ENCODE data around the gene CACNG4.

Gene CACNG4

GRCh38 chr17:66963909-66964771 is at the start of gene CACNG4:
Gene CACNG4 (plus strand): TSS chr17:66964707. CDS start chr17:66964912, 205 bp downstream.
- DNase-seq, result no peak

GRCh38 chr17:66915204-66915611 is 49.3 kb upstream of the CACNG4 start:
- no peak for DNase-seq

GRCh38 chr17:66915792-66916191 is 48.7 kb upstream of the CACNG4 start:
- no peak for DNase-seq

DNA sequence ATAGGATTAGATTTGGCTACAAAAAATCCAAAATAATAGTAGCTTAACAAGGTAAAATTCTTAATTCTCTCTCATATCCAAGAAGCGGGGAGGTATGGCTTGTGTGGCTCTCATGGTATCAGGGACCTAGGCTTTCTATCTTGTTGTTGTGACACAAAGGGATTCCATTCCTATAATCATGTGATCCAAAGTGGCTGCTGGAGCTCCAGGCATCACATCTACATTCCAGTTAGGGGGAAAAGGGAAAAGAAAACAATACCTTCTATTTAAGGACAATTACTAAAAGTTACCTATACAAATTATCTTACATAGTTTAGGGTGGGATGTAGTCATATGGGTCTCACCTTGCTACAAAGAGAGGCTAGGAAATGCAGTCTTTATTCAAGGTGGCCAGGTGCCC is 47.6 kb upstream of the CACNG4 start:
- no peak for DNase-seq

DNA sequence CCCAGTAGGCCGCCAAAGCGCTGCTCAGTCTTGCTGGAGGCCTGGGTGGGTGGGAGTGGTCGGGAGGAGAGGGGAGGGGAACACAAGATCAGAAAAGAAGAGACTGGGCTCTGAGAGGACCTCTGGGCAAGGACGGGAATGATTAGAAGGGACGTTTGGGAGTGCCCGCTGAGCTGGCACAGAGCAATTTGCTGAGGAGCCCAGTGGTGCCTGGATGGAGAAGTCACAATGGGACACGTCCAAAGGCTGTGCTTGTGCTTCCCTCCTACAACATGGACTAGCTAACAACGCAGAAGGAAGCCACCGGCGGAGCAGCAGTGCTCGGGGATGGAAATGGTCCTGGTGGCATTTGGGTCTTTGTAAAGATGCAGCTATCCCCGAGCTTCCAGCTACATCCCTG is 45.6 kb upstream of the CACNG4 start:
- no peak for DNase-seq

DNA sequence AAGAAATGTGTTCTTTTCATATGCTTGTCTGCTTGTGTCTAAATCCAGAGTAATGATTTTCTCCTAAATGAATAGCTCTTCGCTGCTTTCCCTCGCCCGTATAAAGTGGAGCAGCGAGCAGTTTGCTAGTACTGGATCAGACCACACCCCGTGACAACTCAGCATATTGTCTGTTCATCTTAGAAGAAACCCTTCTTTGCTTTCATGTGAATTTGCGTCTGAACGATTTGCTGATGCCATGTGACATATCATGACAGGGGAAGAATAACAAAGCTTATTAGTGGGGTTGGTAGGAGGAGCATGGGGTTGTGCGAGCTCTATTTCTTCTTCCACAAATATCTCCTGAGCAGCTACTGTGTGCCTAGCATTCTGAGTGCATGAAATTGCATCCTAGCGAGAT is 44.1 kb upstream of the CACNG4 start:
- DNase-seq, result no peak

GRCh38 chr17:66920950-66921349 is 43.6 kb upstream of the CACNG4 start:
- no peak for DNase-seq

GRCh38 chr17:66923886-66924285 is 40.6 kb upstream of the CACNG4 start:
- DNase-seq, result no peak

- no peak for DNase-seq
Measured at GRCh38 chr17:66925811-66926500, 38.6 kb upstream of the CACNG4 start.

- no peak for DNase-seq
Measured at GRCh38 chr17:66928949-66929348, 35.6 kb upstream of the CACNG4 start.

GRCh38 chr17:66929591-66929990 is 34.9 kb upstream of the CACNG4 start:
- no peak for DNase-seq

GRCh38 chr17:66930933-66931332 is 33.6 kb upstream of the CACNG4 start:
- no peak for DNase-seq

GRCh38 chr17:66932311-66932710 is 32.2 kb upstream of the CACNG4 start:
- DNase-seq, result no peak

GRCh38 chr17:66934040-66934439 is 30.5 kb upstream of the CACNG4 start:
- no peak for DNase-seq

- no peak for DNase-seq
Measured at GRCh38 chr17:66935717-66936116, 28.8 kb upstream of the CACNG4 start.

DNA sequence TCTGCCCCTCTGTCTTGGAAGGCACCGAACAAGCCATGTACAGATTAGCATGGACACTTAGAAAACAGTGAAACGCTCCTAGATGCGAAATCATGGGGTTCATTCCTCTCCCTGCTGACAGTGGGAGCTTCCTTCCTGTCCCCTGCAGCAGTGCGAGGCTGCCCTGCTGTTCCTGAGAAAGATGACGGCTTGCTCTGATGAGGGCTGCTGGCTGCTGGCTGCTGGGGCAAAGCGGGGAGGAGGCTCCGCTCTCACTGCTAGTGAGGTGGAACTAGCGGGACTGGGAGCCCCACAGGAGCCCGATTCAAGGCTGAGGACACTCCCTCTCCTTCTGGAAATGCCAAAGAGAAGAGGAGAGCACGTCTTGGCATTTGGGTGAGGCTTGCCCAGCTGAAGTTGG is 25.9 kb upstream of the CACNG4 start:
- DNase-seq, result no peak

GRCh38 chr17:66939461-66940114 is 24.9 kb upstream of the CACNG4 start:
- DNase-seq, result no peak

- no peak for DNase-seq
Measured at GRCh38 chr17:66941249-66941648, 23.3 kb upstream of the CACNG4 start.

DNA sequence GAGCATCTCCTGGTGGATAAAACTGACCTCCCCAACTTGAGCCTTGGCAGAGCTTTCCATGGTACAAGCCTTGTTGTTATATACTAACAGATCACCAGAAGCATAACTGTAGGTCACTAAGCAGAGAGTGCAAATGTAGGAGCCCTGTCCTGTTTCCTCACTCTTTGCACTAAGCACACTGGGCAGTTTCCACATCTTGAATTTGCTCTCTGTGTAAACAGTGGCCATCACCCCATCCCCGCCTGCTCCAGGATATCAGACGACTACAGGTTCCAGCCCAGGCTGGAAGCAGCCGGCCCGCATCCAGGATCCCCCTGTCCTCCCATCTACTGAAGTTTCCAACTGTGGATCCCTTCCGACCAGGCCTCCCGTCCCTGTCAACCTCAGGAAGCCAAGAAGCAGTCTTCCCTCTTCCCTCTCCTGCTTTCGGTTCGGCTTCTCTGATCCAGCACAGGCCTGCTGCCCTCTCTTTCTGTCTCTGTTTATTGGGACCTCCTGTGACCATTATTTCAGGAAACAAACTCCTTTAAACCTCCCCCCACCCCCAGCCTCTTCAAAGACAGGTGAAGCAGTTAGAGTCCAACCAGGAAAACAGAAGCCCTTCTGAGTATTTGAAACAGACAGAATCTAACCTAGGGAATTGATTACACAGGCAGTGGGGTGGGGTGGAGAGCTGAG is 22.6 kb upstream of the CACNG4 start:
- DNase-seq, result no peak

GRCh38 chr17:66942451-66943264 is 21.8 kb upstream of the CACNG4 start:
- DNase-seq, result no peak

DNA sequence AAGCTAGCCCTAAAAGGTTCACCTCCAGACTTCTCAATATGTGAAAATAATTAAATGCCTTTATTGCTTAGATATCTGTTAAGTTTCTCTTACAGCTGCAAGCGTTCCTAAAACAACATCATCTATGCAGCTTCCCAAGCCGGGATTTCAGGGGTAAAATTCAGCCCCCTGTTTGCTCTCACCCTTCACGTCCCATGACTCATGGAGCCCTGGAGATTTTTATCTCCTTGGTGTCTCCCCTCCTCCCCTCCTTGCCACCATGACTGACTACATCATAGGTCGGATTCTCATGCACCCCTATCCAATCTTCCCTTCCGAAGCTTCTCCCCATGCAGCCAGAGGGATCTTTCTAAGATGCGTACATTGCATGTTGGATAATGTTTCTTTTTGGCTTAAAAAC is 21.0 kb upstream of the CACNG4 start:
- DNase-seq, result no peak
